ENCODE results near the gene EFS.

GRCh38 chr14:23352506-23353432 lies 12.2 kb downstream of the EFS start, which contains the start of gene SLC22A17:
- TF ChIP-seq, protein P1, sequence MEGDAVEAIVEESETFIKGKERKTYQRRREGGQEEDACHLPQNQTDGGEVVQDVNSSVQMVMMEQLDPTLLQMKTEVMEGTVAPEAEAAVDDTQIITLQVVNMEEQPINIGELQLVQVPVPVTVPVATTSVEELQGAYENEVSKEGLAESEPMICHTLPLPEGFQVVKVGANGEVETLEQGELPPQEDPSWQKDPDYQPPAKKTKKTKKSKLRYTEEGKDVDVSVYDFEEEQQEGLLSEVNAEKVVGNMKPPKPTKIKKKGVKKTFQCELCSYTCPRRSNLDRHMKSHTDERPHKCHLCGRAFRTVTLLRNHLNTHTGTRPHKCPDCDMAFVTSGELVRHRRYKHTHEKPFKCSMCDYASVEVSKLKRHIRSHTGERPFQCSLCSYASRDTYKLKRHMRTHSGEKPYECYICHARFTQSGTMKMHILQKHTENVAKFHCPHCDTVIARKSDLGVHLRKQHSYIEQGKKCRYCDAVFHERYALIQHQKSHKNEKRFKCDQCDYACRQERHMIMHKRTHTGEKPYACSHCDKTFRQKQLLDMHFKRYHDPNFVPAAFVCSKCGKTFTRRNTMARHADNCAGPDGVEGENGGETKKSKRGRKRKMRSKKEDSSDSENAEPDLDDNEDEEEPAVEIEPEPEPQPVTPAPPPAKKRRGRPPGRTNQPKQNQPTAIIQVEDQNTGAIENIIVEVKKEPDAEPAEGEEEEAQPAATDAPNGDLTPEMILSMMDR (IDR thresholded peaks at IDR 0.05) = peak in 1 of 4 donors; percentile 10
- peak; percentile 22 for TF ChIP-seq POLR2A (IDR thresholded peaks at IDR 0.05)
